HCT116 (cell line): Measurements from ENCODE around the gene NTSR2. TPM values are rescaled to one million over a fixed set of nuclear protein-coding genes. Genes with fewer than 3 reads are reported as not detected.

ENCODE experiments used
- ATAC-seq: fragments of 200-7000 bp; cut with Tn5 transposase; 2 replicates; pipeline ENCODE4 v1.9.1; 2020; ENCODE audit warnings: mild to moderate bottlenecking, moderate library complexity
- BruUV-seq: library from RNA; stranded (reverse); fragments of 400-500 nt; replicated peaks from 2 replicates; lab custom pipeline; 2021; lab: Mats Ljungman, UMichigan
- CTCF ChIA-PET: fragments of 300-600 bp; sonication (Branson Sonifier 250); formaldehyde crosslinking; loops from one replicate; lab custom pipeline; 2021; ENCODE audit warnings: antibody characterized with exemption; lab: Charles Lee
- POLR2A ChIA-PET: fragments of 300-600, 350-600 bp; sonication (Branson Sonifier 250); formaldehyde crosslinking; loops from one replicate; lab custom pipeline; 2021; ENCODE audit warnings: antibody characterized with exemption; lab: Charles Lee
- RAD21 ChIA-PET, 2 experiments: fragments of 300-600 bp; sonication (Branson Sonifier 250); formaldehyde crosslinking; loops; one replicate each; lab custom pipeline; 2023; ENCODE audit warnings: low total read pairs in 2 of 2; ENCODE audit not compliant: uncharacterized antibody in 2 of 2, unreplicated experiment in 2 of 2, low non-redundant PET in 1 of 2; lab: Charles Lee
- DNase-seq: peaks from one replicate; pipeline ENCODE4 v3.0.0-alpha.2; 2010; ENCODE audit warnings: low read depth, low spot score
- H2AFZ ChIP-seq: fragments of 200-600 bp; shearing (Covaris generic), sonication (generic); 2 replicates; pipeline ENCODE4 v1.6.1; 2017; ENCODE audit warnings: low read depth, mixed run types, mixed read lengths, antibody characterized with exemption, low read length; ENCODE audit not compliant: poor library complexity, severe bottlenecking
- H3K27ac ChIP-seq: 2 replicates; pipeline ENCODE4 v1.5.1; 2012; ENCODE audit warnings: low read depth, low read length
- H3K27me3 ChIP-seq: fragments of 200-600 bp; sonication (generic); 2 replicates; pipeline ENCODE4 v1.6.1; 2016; ENCODE audit warnings: mixed run types, low read length, mixed read lengths; ENCODE audit not compliant: insufficient read depth
- H3K36me3 ChIP-seq, 2 experiments: fragments of 200-500 bp in 1 of 2; fragments of 200-600 bp in 1 of 2; sonication (Bioruptor generic) in 1 of 2; sonication (generic) in 1 of 2; 2 replicates each; pipeline versions ENCODE4 v1.5.1 to v1.6.1; 2014 to 2016; ENCODE audit warnings: low read length in 2 of 2, inconsistent platforms in 1 of 2, mixed read lengths in 1 of 2, mixed run types in 1 of 2; ENCODE audit not compliant: insufficient read depth in 2 of 2, control insufficient read depth in 1 of 2
- H3K4me1 ChIP-seq, 2 experiments: fragments of 200-600 bp in 1 of 2; sonication (generic) in 1 of 2; 2 replicates each; pipeline versions ENCODE4 v1.5.1 to v1.6.1; 2012 to 2017; ENCODE audit warnings: low read length in 2 of 2, inconsistent platforms in 1 of 2, mild to moderate bottlenecking in 1 of 2, mixed read lengths in 1 of 2, mixed run types in 1 of 2, moderate library complexity in 1 of 2; ENCODE audit not compliant: insufficient read depth in 2 of 2, control insufficient read depth in 1 of 2
- H3K4me2 ChIP-seq: fragments of 200-600 bp; sonication (generic); 2 replicates; pipeline ENCODE4 v1.6.1; 2017; ENCODE audit warnings: mixed run types, low read length, mixed read lengths
- H3K4me3 ChIP-seq, 2 experiments: fragments of 200-600 bp in 1 of 2; sonication (generic) in 1 of 2; replicated peaks in 1 of 2; 2 replicates each; pipeline ENCODE4 v1.5.1; 2011 to 2016; ENCODE audit warnings: low read length in 2 of 2, control low read depth in 1 of 2, low read depth in 1 of 2, mild to moderate bottlenecking in 1 of 2, mixed read lengths in 1 of 2, mixed run types in 1 of 2
- H3K79me2 ChIP-seq: fragments of 200-600 bp; sonication (generic); 2 replicates; pipeline ENCODE4 v1.6.1; 2017; ENCODE audit warnings: mild to moderate bottlenecking, mixed run types, low read length, moderate library complexity, mixed read lengths; ENCODE audit not compliant: insufficient read depth
- H3K9ac ChIP-seq: fragments of 200-600 bp; sonication (generic); 2 replicates; pipeline ENCODE4 v1.6.1; 2016; ENCODE audit warnings: low read length, mixed read lengths
- H3K9me2 ChIP-seq: fragments of 200-600 bp; sonication (generic), shearing (Covaris generic); 2 replicates; pipeline ENCODE4 v1.6.1; 2017; ENCODE audit warnings: mixed run types, mild to moderate bottlenecking, moderate library complexity; ENCODE audit not compliant: insufficient read depth
- H3K9me3 ChIP-seq, 2 experiments: fragments of 200-500 bp in 1 of 2; fragments of 200-600 bp in 1 of 2; sonication (Bioruptor generic) in 1 of 2; sonication (generic) in 1 of 2; 2 replicates each; pipeline ENCODE4 v1.6.1; 2014 to 2017; ENCODE audit warnings: low read length in 2 of 2, mixed read lengths in 2 of 2, inconsistent platforms in 1 of 2, low read depth in 1 of 2, mild to moderate bottlenecking in 1 of 2, mixed run types in 1 of 2, moderate library complexity in 1 of 2; ENCODE audit not compliant: control insufficient read depth in 1 of 2, insufficient read depth in 1 of 2
- H4K20me1 ChIP-seq: fragments of 200-600 bp; sonication (generic), shearing (Covaris generic); 2 replicates; pipeline ENCODE4 v1.6.1; 2017; ENCODE audit warnings: mixed run types, mild to moderate bottlenecking, moderate library complexity; ENCODE audit not compliant: insufficient read depth
- CTCF ChIP-seq, 3 experiments: fragments of 200-600 bp in 1 of 3; sonication (generic) in 1 of 3; IDR thresholded peaks in 2 of 3; conservative IDR thresholded peaks in 1 of 3; 2 replicates each; pipeline ENCODE4 v1.5.1; 2012 to 2017; ENCODE audit warnings: low read depth in 2 of 3, low read length in 2 of 3, antibody characterized with exemption in 1 of 3, borderline replicate concordance in 1 of 3, control low read depth in 1 of 3, mild to moderate bottlenecking in 1 of 3, mixed read lengths in 1 of 3, mixed run types in 1 of 3, moderate library complexity in 1 of 3; ENCODE audit not compliant: insufficient read depth in 1 of 3
- EGR1 ChIP-seq: IDR thresholded peaks from 2 replicates; pipeline ENCODE4 v1.6.1; 2012; ENCODE audit warnings: low read depth
- EZH2phosphoT487 ChIP-seq: fragments of 200-600 bp; IDR thresholded peaks from 2 replicates; pipeline ENCODE4 v1.6.1; 2018; ENCODE audit warnings: antibody characterized with exemption, borderline replicate concordance
- JUND ChIP-seq: IDR thresholded peaks from 2 replicates; pipeline ENCODE4 v1.6.1; 2012
- MAX ChIP-seq: IDR thresholded peaks from 2 replicates; pipeline ENCODE4 v1.6.1; 2012
- POLR2AphosphoS5 ChIP-seq: IDR thresholded peaks from 2 replicates; pipeline ENCODE4 v1.6.1; 2011; ENCODE audit warnings: mild to moderate bottlenecking, low read depth, low read length, moderate library complexity
- RAD21 ChIP-seq: IDR thresholded peaks from 2 replicates; pipeline ENCODE4 v1.6.1; 2012; ENCODE audit warnings: low read depth, mild to moderate bottlenecking
- ZBTB33 ChIP-seq: IDR thresholded peaks from 2 replicates; pipeline ENCODE4 v1.6.1; 2011; ENCODE audit warnings: mild to moderate bottlenecking, low read length, moderate library complexity; ENCODE audit not compliant: insufficient replicate concordance; ENCODE audit errors: extremely low read depth
- ZNF274 ChIP-seq: fragments of 200-500 bp; sonication (Bioruptor generic); IDR thresholded peaks from 2 replicates; pipeline ENCODE4 v1.6.1; 2014; ENCODE audit warnings: mild to moderate bottlenecking, low read depth, low read length, inconsistent platforms
- intact Hi-C: fragments of 100-400 bp; cut with micrococcal nuclease; formaldehyde crosslinking; loops from 2 replicates; pipeline ENCODE4 v1.10.0; 2022
- total RNA-seq: library from RNA; stranded (reverse); gene quantifications from one replicate; pipeline ENCODE4 v1.2.1, GENCODE V29; 2021; ENCODE audit not compliant: unreplicated experiment

Gene NTSR2
- total RNA-seq, 1 experiment from 2014 or later = not detected

- H3K36me3 ChIP-seq = no peaks in the 10 kb centered on the region
- H3K4me2 ChIP-seq = no peak overlapping the region
- CTCF ChIA-PET = no interaction called here
- H3K9me3 ChIP-seq = peaks cover 0 to 8% of the 10 kb centered on the region in 2 experiments; a peak in 2 of 4 replicates
- no peak overlapping the region for H3K9ac ChIP-seq
- no peak overlapping the region for H3K27ac ChIP-seq
- no peak for TF ChIP-seq JUND
- no peak for TF ChIP-seq POLR2AphosphoS5
- no peak for TF ChIP-seq MAX
- no peak for TF ChIP-seq RAD21
- TF ChIP-seq ZBTB33 = no peak
- no peak for TF ChIP-seq ZNF274
- no peak for TF ChIP-seq CTCF (IDR thresholded peaks at IDR 0.05 in 2 of 3, conservative IDR thresholded peaks at IDR 0.05 in 1 of 3; ENCODE audit: borderline replicate concordance in 1 of 3, insufficient read depth in 1 of 3, low read depth in 2 of 3, low read length in 2 of 3)
- no peak for TF ChIP-seq EGR1
- TF ChIP-seq EZH2phosphoT487 = no peak
- POLR2A ChIA-PET = no interaction called here
- H3K4me3 ChIP-seq = no peak overlapping the region
- H3K27me3 ChIP-seq = no peaks in the 10 kb centered on the region; the same call in 1 of the 2 replicates
- BruUV-seq = no TSS peak
- no peak overlapping the region for H2AFZ ChIP-seq
- DNase-seq (no peak), ATAC-seq (no peak)
- RAD21 ChIA-PET = no interaction called here
- intact Hi-C loops = no loop called here
- H3K79me2 ChIP-seq = no peaks in the 10 kb centered on the region
- H3K4me1 ChIP-seq = no peaks in the 10 kb centered on the region
- H3K9me2 ChIP-seq = no peaks in the 10 kb centered on the region
- H4K20me1 ChIP-seq = no peaks in the 10 kb centered on the region
Measured at GRCh38 chr2:11658208-11659114, 11.5 kb downstream of the NTSR2 start.
